Astrocyte (in vitro differentiated cells and primary cell): ENCODE results near the gene DOCK2. TPM values are rescaled to one million over a fixed set of nuclear protein-coding genes. Genes with fewer than 3 reads are reported as not detected.
A peak's percentile ranks its signal among the peaks of the same experiment; 100 is the strongest.
"Not testable (repeated sequence)": the region's sequence is repeated elsewhere in the genome, so short reads cannot be mapped to it uniquely, and the experiment has no call there.

ENCODE experiments used
- DNase-seq: peaks from one replicate; pipeline ENCODE4 v3.0.0-alpha.2; 2010; ENCODE audit warnings: low read depth
- FAIRE-seq: peaks from 2 replicates; lab custom pipeline; 2011; peaks lifted over from hg19 to GRCh38; lab: Jason Lieb, UNC
- H2AFZ ChIP-seq: 2 replicates; pipeline ENCODE4 v1.6.0; 2012; ENCODE audit warnings: low read depth, low read length, inconsistent platforms
- H3K27ac ChIP-seq: 2 replicates; pipeline ENCODE4 v1.5.1; 2011; ENCODE audit warnings: low read depth, low read length, inconsistent platforms
- H3K27me3 ChIP-seq: 2 replicates; pipeline ENCODE4 v1.6.0; 2011; ENCODE audit warnings: low read length, inconsistent platforms; ENCODE audit not compliant: insufficient read depth
- H3K36me3 ChIP-seq: 2 replicates; pipeline ENCODE4 v1.5.1; 2011; ENCODE audit warnings: low read length, inconsistent platforms; ENCODE audit not compliant: insufficient read depth
- H3K4me1 ChIP-seq: 2 replicates; pipeline ENCODE4 v1.5.1; 2011; ENCODE audit warnings: low read length, inconsistent platforms; ENCODE audit not compliant: insufficient read depth
- H3K4me2 ChIP-seq: 2 replicates; pipeline ENCODE4 v1.6.0; 2012; ENCODE audit warnings: low read length, inconsistent platforms
- H3K4me3 ChIP-seq: 2 replicates; pipeline ENCODE4 v1.5.1; 2011; ENCODE audit warnings: low read depth, mild to moderate bottlenecking, low read length, inconsistent platforms; ENCODE audit not compliant: insufficient read depth
- H3K79me2 ChIP-seq: 2 replicates; pipeline ENCODE4 v1.6.0; 2012; ENCODE audit warnings: mild to moderate bottlenecking, low read length, inconsistent platforms; ENCODE audit not compliant: insufficient read depth
- H3K9ac ChIP-seq: 2 replicates; pipeline ENCODE4 v1.6.0; 2012; ENCODE audit warnings: mild to moderate bottlenecking, low read length, inconsistent platforms
- H3K9me3 ChIP-seq: 2 replicates; pipeline ENCODE4 v1.5.1; 2012; ENCODE audit warnings: low read depth, mild to moderate bottlenecking, low read length, inconsistent platforms; ENCODE audit not compliant: insufficient read depth
- H4K20me1 ChIP-seq: 2 replicates; pipeline ENCODE4 v1.6.0; 2012; ENCODE audit warnings: low read length, inconsistent platforms; ENCODE audit not compliant: insufficient read depth
- H3K27ac Mint-ChIP-seq: one replicate; pipeline ENCODE4 v1.8.0; 2021; ENCODE audit warnings: mild to moderate bottlenecking, mixed read lengths; ENCODE audit not compliant: unreplicated experiment
- H3K27me3 Mint-ChIP-seq: one replicate; pipeline ENCODE4 v1.8.0; 2021; ENCODE audit warnings: low read depth, mixed read lengths; ENCODE audit not compliant: unreplicated experiment
- H3K36me3 Mint-ChIP-seq: one replicate; pipeline ENCODE4 v1.8.0; 2021; ENCODE audit warnings: low read depth, mixed read lengths; ENCODE audit not compliant: unreplicated experiment
- H3K4me1 Mint-ChIP-seq: one replicate; pipeline ENCODE4 v1.8.0; 2021; ENCODE audit warnings: low read depth, mixed read lengths; ENCODE audit not compliant: unreplicated experiment
- H3K4me3 Mint-ChIP-seq: one replicate; pipeline ENCODE4 v1.8.0; 2021; ENCODE audit warnings: mild to moderate bottlenecking, moderate library complexity, mixed read lengths; ENCODE audit not compliant: unreplicated experiment
- H3K9me3 Mint-ChIP-seq: one replicate; pipeline ENCODE4 v1.8.0; 2021; ENCODE audit warnings: mild to moderate bottlenecking, mixed read lengths; ENCODE audit not compliant: unreplicated experiment
- EZH2 ChIP-seq: IDR thresholded peaks from 2 replicates; pipeline ENCODE4 v1.6.1; 2012; ENCODE audit warnings: mild to moderate bottlenecking, low read length, inconsistent platforms; ENCODE audit not compliant: insufficient read depth
- total RNA-seq: library from RNA; stranded (reverse); gene quantifications from 2 replicates; pipeline ENCODE4 v1.2.1, GENCODE V29; 2021
- TF ChIP-seq, protein P1 (sequence below): IDR thresholded peaks from 2 replicates; pipeline ENCODE4 v1.5.1; 2011; ENCODE audit warnings: low read depth, mild to moderate bottlenecking, inconsistent platforms, low read length, moderate library complexity; ENCODE audit not compliant: insufficient read depth

DOCK2 gene
- total RNA-seq, 1 donor from 2014 or later = 0.66 TPM

DNA sequence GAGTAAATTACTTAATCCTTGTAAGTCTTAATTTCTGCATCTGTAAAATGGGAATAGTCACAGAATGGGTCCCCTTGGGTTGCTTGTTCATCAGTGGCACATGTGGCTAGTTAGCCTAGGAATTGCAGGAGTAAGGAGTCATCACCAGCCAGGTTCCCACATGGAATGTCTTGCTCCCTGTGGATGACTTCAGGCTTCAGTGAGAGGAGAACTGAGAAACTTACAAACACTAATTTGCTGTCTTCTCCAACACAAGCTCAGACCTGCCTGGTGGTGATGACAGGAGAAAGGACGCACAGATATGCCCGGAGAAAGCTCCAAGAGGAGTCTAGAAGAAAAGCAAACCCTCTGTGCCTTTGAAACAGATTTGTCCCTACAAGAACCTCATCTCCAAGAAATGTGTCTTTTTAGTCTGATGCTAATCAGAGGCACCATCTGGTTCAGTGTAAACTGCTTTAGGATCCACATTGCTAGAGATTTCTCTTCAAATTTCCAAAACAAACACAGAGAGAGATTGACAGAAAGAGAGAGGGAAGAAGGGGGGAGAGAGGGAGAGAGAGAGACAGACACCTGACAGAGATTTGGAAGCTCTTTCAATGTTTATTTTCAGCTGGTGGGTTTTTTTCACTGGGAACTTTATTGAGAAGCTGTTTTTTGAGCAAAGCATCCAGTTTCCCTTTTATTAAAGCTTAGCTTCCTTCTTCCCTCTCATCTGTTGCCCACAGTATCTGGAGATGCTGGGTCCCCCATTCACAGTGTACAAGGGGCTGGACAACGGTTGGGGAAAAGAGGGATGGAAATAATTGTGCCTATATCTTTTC is 128.3 kb downstream of the DOCK2 start:
- peaks cover 29% of the 10 kb centered on the region for H3K4me1 ChIP-seq
- H3K36me3 Mint-ChIP-seq = no peaks in the 10 kb centered on the region
- peaks cover 4% of the 10 kb centered on the region for H3K9me3 Mint-ChIP-seq
- no peaks in the 10 kb centered on the region for H3K36me3 ChIP-seq
- TF ChIP-seq, protein P1, sequence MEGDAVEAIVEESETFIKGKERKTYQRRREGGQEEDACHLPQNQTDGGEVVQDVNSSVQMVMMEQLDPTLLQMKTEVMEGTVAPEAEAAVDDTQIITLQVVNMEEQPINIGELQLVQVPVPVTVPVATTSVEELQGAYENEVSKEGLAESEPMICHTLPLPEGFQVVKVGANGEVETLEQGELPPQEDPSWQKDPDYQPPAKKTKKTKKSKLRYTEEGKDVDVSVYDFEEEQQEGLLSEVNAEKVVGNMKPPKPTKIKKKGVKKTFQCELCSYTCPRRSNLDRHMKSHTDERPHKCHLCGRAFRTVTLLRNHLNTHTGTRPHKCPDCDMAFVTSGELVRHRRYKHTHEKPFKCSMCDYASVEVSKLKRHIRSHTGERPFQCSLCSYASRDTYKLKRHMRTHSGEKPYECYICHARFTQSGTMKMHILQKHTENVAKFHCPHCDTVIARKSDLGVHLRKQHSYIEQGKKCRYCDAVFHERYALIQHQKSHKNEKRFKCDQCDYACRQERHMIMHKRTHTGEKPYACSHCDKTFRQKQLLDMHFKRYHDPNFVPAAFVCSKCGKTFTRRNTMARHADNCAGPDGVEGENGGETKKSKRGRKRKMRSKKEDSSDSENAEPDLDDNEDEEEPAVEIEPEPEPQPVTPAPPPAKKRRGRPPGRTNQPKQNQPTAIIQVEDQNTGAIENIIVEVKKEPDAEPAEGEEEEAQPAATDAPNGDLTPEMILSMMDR = no peak
- no peak for TF ChIP-seq EZH2
- H3K4me2 ChIP-seq = no peak overlapping the region
- FAIRE-seq = no peak
- H3K4me3 Mint-ChIP-seq = no peak overlapping the region
- no peaks in the 10 kb centered on the region for H3K9me3 ChIP-seq
- peak; percentile 63 for DNase-seq
- H3K27ac ChIP-seq = no peak overlapping the region
- H2AFZ ChIP-seq = no peak overlapping the region
- H3K4me3 ChIP-seq = no peak overlapping the region
- H3K4me1 Mint-ChIP-seq = peaks cover 11% of the 10 kb centered on the region
- H3K27ac Mint-ChIP-seq = no peak overlapping the region
- no peaks in the 10 kb centered on the region for H4K20me1 ChIP-seq
- no peaks in the 10 kb centered on the region for H3K27me3 ChIP-seq
- H3K9ac ChIP-seq = no peak overlapping the region
- H3K79me2 ChIP-seq = no peaks in the 10 kb centered on the region
- H3K27me3 Mint-ChIP-seq = peaks cover 3% of the 10 kb centered on the region

DNA sequence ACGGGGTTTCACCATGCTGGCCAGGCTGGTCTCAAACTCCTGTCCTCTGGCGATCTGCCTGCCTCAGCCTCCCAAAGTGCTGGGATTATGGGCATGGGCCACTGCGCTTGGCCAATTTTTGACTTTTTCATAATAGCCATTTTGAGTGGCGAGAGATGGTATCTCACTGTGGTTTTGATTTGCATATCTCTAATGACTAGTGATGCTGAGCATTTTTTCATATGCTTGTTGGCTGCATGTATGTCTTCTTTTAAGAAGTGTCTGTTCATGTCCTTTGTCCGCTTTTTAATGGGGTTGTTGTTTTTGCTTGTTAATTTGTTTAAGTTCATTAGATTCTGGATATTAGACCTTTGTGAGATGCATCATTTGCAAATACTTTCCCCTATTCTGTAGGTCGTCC is 129.9 kb downstream of the DOCK2 start:
- H3K9me3 Mint-ChIP-seq, H3K4me3 Mint-ChIP-seq, H3K27ac Mint-ChIP-seq: not testable (repeated sequence)

DNA sequence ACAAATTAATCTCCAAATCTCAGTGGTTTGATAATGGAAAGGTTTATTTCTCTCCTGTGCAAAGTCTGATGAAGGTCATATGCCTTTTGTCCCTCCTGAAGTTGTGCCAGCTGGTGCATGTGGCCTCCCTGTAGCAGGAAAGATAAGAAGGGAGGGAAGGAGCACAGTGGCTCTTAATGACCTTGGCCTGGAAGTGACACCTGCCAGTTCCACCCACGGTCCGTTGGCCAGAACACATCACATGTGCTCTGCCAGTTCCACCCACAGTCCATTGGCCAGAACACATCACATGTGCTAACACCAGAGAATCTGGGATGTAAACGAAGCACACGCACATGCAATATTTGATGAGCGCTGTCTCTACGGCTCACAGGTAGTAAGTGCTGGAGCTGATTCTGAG is 130.9 kb downstream of the DOCK2 start:
- TF ChIP-seq EZH2 = no peak
- TF ChIP-seq, protein P1 = no peak
- peaks cover 31% of the 10 kb centered on the region for H3K4me1 ChIP-seq
- H3K27me3 ChIP-seq = no peaks in the 10 kb centered on the region
- no peak overlapping the region for H2AFZ ChIP-seq
- Mint-ChIP-seq H3K27ac (no peak overlapping the region), H3K4me3 (no peak overlapping the region), H3K27me3 (peaks cover 3% of the 10 kb centered on the region), H3K4me1 (peaks cover 10% of the 10 kb centered on the region), H3K36me3 (no peaks in the 10 kb centered on the region), H3K9me3 (peaks cover 1% of the 10 kb centered on the region)
- no peaks in the 10 kb centered on the region for H3K9me3 ChIP-seq
- H3K79me2 ChIP-seq = no peaks in the 10 kb centered on the region
- DNase-seq = no peak
- FAIRE-seq = no peak
- H3K27ac ChIP-seq = no peak overlapping the region
- no peaks in the 10 kb centered on the region for H3K36me3 ChIP-seq
- no peaks in the 10 kb centered on the region for H4K20me1 ChIP-seq
- no peak overlapping the region for H3K9ac ChIP-seq
- H3K4me3 ChIP-seq = no peak overlapping the region
- H3K4me2 ChIP-seq = no peak overlapping the region

More for the DNA sequence above, 129.9 kb downstream of the DOCK2 start:
- not testable (repeated sequence) for H3K4me2 ChIP-seq, H3K27ac ChIP-seq, H2AFZ ChIP-seq, H3K79me2 ChIP-seq, H3K9ac ChIP-seq, H4K20me1 ChIP-seq, H3K36me3 ChIP-seq, H3K9me3 ChIP-seq, DNase-seq, H3K4me3 ChIP-seq, FAIRE-seq, H3K36me3 Mint-ChIP-seq, H3K27me3 ChIP-seq, H3K27me3 Mint-ChIP-seq
- peaks cover 11% of the 10 kb centered on the region for H3K4me1 Mint-ChIP-seq
- peaks cover 36% of the 10 kb centered on the region for H3K4me1 ChIP-seq
